IMR-90 (cell line): ENCODE data around the gene GALC. TPM values are rescaled to one million over a fixed set of nuclear protein-coding genes. Genes with fewer than 3 reads are reported as not detected.

ENCODE experiments used
- ATAC-seq: fragments of 200-7000 bp; cut with Tn5 transposase; 2 replicates; pipeline ENCODE4 v1.9.1; 2020; ENCODE audit warnings: low read depth, mild to moderate bottlenecking, moderate library complexity
- BruUV-seq: library from RNA; stranded (reverse); fragments of 400-500 nt; replicated peaks from 2 replicates; lab custom pipeline; 2021; lab: Mats Ljungman, UMichigan
- CTCF ChIA-PET: fragments of 300-600 bp; formaldehyde crosslinking; extraction: SDS; loops from one replicate; lab custom pipeline; 2021; ENCODE audit warnings: antibody characterized with exemption; lab: Yijun Ruan, JAX
- POLR2A ChIA-PET: fragments of 300-600 bp; sonication (Branson Sonifier 250); formaldehyde crosslinking; loops from one replicate; lab custom pipeline; 2022; ENCODE audit warnings: antibody characterized with exemption; ENCODE audit not compliant: unreplicated experiment; lab: Charles Lee
- DNase-seq: peaks from one replicate; pipeline ENCODE4 v3.0.0; 2013
- H2AFZ ChIP-seq: replicated peaks from 2 replicates; pipeline ENCODE3; 2013; ENCODE audit warnings: low read length, mild to moderate bottlenecking; ENCODE audit not compliant: poor library complexity
- H2AK5ac ChIP-seq: 2 replicates; pipeline ENCODE4 v1.6.1; 2013; ENCODE audit warnings: low read depth, low read length, inconsistent platforms
- H2AK9ac ChIP-seq: replicated peaks from 2 replicates; pipeline ENCODE3; 2013; ENCODE audit warnings: mild to moderate bottlenecking, low read depth, low read length, moderate library complexity; ENCODE audit not compliant: poor library complexity
- H2BK120ac ChIP-seq: 2 replicates; pipeline ENCODE4 v1.6.1; 2013; ENCODE audit warnings: low read depth, low read length, inconsistent platforms
- H2BK15ac ChIP-seq: 3 replicates; pipeline ENCODE4 v1.6.1; 2013; ENCODE audit warnings: low read depth, low read length, inconsistent platforms
- H2BK20ac ChIP-seq: 2 replicates; pipeline ENCODE4 v1.6.1; 2013; ENCODE audit warnings: low read depth, mild to moderate bottlenecking, inconsistent platforms, low read length, moderate library complexity
- H2BK5ac ChIP-seq: 2 replicates; pipeline ENCODE4 v1.6.1; 2013; ENCODE audit warnings: mild to moderate bottlenecking, low read depth, low read length, inconsistent platforms; ENCODE audit not compliant: poor library complexity, severe bottlenecking
- H3K14ac ChIP-seq: replicated peaks from 2 replicates; pipeline ENCODE4 v1.6.1; 2013; ENCODE audit warnings: low read depth, low read length, inconsistent platforms
- H3K18ac ChIP-seq: 2 replicates; pipeline ENCODE4 v1.6.1; 2013; ENCODE audit warnings: low read depth, low read length, control low read depth
- H3K23ac ChIP-seq: 2 replicates; pipeline ENCODE4 v1.6.1; 2013; ENCODE audit warnings: low read depth, low read length, inconsistent platforms
- H3K27ac ChIP-seq: 2 replicates; pipeline ENCODE4 v1.5.1; 2013; ENCODE audit warnings: mild to moderate bottlenecking, control low read depth, low read length; ENCODE audit not compliant: insufficient read depth
- H3K27me3 ChIP-seq: 2 replicates; pipeline ENCODE4 v1.6.1; 2013; ENCODE audit warnings: low read length; ENCODE audit not compliant: control insufficient read depth, insufficient read depth
- H3K36me3 ChIP-seq: 2 replicates; pipeline ENCODE4 v1.6.1; 2013; ENCODE audit warnings: low read length, mixed read lengths; ENCODE audit not compliant: control insufficient read depth, insufficient read depth
- H3K4ac ChIP-seq: 2 replicates; pipeline ENCODE4 v1.6.1; 2013; ENCODE audit warnings: low read depth, low read length, inconsistent platforms
- H3K4me1 ChIP-seq: 2 replicates; pipeline ENCODE4 v1.6.1; 2013; ENCODE audit warnings: low read length, mixed read lengths; ENCODE audit not compliant: control insufficient read depth, insufficient read depth
- H3K4me2 ChIP-seq: 2 replicates; pipeline ENCODE4 v1.6.1; 2013; ENCODE audit warnings: low read depth, mild to moderate bottlenecking, control low read depth, low read length, moderate library complexity
- H3K4me3 ChIP-seq: 2 replicates; pipeline ENCODE4 v1.5.1; 2013; ENCODE audit warnings: low read depth, mild to moderate bottlenecking, control low read depth, low read length, moderate library complexity; ENCODE audit not compliant: insufficient read depth
- H3K56ac ChIP-seq: 2 replicates; pipeline ENCODE4 v1.6.1; 2013; ENCODE audit warnings: low read length, inconsistent platforms; ENCODE audit not compliant: insufficient read depth; ENCODE audit errors: extremely low read depth
- H3K79me1 ChIP-seq, 2 experiments: 2 replicates each; pipeline ENCODE4 v1.6.1; 2013; ENCODE audit warnings: low read length in 2 of 2, inconsistent platforms in 1 of 2, low read depth in 1 of 2
- H3K9ac ChIP-seq: 2 replicates; pipeline ENCODE4 v1.6.1; 2013; ENCODE audit warnings: low read depth, low read length, control low read depth
- H3K9me1 ChIP-seq: 2 replicates; pipeline ENCODE4 v1.6.1; 2013; ENCODE audit warnings: low read length, inconsistent platforms; ENCODE audit not compliant: insufficient read depth
- H3K9me3 ChIP-seq: 2 replicates; pipeline ENCODE4 v1.6.1; 2013; ENCODE audit warnings: low read length; ENCODE audit not compliant: control insufficient read depth, insufficient read depth
- H4K20me1 ChIP-seq: 2 replicates; pipeline ENCODE4 v1.6.1; 2013; ENCODE audit warnings: low read length, inconsistent platforms; ENCODE audit not compliant: insufficient read depth
- H4K5ac ChIP-seq: 2 replicates; pipeline ENCODE4 v1.6.1; 2013; ENCODE audit warnings: mild to moderate bottlenecking, low read depth, low read length, control low read depth
- H4K8ac ChIP-seq, 2 experiments: 2 replicates each; pipeline ENCODE4 v1.6.1; 2013; ENCODE audit warnings: low read depth in 2 of 2, low read length in 2 of 2, control low read depth in 1 of 2, inconsistent platforms in 1 of 2
- H4K91ac ChIP-seq: 2 replicates; pipeline ENCODE4 v1.6.1; 2013; ENCODE audit warnings: low read depth, low read length, inconsistent platforms; ENCODE audit not compliant: insufficient read depth
- BHLHE40 ChIP-seq: fragments of 150-350 bp; IDR thresholded peaks from 2 replicates; pipeline ENCODE4 v1.6.1; 2016; ENCODE audit warnings: mild to moderate bottlenecking, low read depth, low read length
- CEBPB ChIP-seq: IDR thresholded peaks from 2 replicates; pipeline ENCODE4 v1.6.1; 2012; ENCODE audit warnings: low read depth, low read length, improper control_type of control experiment
- CHD1 ChIP-seq: IDR thresholded peaks from 2 replicates; pipeline ENCODE4 v1.6.1; 2012; ENCODE audit warnings: low read depth, low read length, improper control_type of control experiment
- CTCF ChIP-seq: conservative IDR thresholded peaks from 2 replicates; pipeline ENCODE4 v1.5.1; 2012; ENCODE audit warnings: mild to moderate bottlenecking, low read depth, low read length, improper control_type of control experiment
- ELK1 ChIP-seq: fragments of 150-350 bp; IDR thresholded peaks from 2 replicates; pipeline ENCODE4 v1.6.1; 2016; ENCODE audit warnings: low read depth, mild to moderate bottlenecking, low read length, moderate library complexity, borderline replicate concordance
- FOS ChIP-seq: fragments of 150-350 bp; IDR thresholded peaks from 2 replicates; pipeline ENCODE4 v1.6.1; 2016; ENCODE audit warnings: low read depth, low read length
- MAFK ChIP-seq: IDR thresholded peaks from 2 replicates; pipeline ENCODE4 v1.6.1; 2012; ENCODE audit warnings: low read depth, low read length, improper control_type of control experiment
- MAZ ChIP-seq: IDR thresholded peaks from 2 replicates; pipeline ENCODE4 v1.6.1; 2012; ENCODE audit warnings: low read depth, mild to moderate bottlenecking, low read length, improper control_type of control experiment, moderate library complexity, borderline replicate concordance
- MXI1 ChIP-seq: IDR thresholded peaks from 2 replicates; pipeline ENCODE4 v1.6.1; 2012; ENCODE audit warnings: low read depth, mild to moderate bottlenecking, low read length, moderate library complexity, borderline replicate concordance
- NFE2L2 ChIP-seq: fragments of 150-350 bp; IDR thresholded peaks from 2 replicates; pipeline ENCODE4 v1.6.1; 2016; ENCODE audit warnings: low read depth, mild to moderate bottlenecking, low read length
- POLR2A ChIP-seq: IDR thresholded peaks from 2 replicates; pipeline ENCODE4 v1.6.1; 2012; ENCODE audit warnings: mild to moderate bottlenecking, low read depth, low read length
- RAD21 ChIP-seq: IDR thresholded peaks from 2 replicates; pipeline ENCODE4 v1.6.1; 2012; ENCODE audit warnings: low read length, improper control_type of control experiment
- RCOR1 ChIP-seq: IDR thresholded peaks from 2 replicates; pipeline ENCODE4 v1.6.1; 2012; ENCODE audit warnings: mild to moderate bottlenecking, low read length, improper control_type of control experiment; ENCODE audit not compliant: insufficient replicate concordance
- RFX5 ChIP-seq: IDR thresholded peaks from 2 replicates; pipeline ENCODE4 v1.8.0; 2012; ENCODE audit warnings: low read depth, mild to moderate bottlenecking, low read length, moderate library complexity
- SMC3 ChIP-seq: fragments of 150-350 bp; IDR thresholded peaks from 2 replicates; pipeline ENCODE4 v1.6.1; 2016; ENCODE audit warnings: low read depth, mild to moderate bottlenecking, antibody characterized with exemption, low read length, moderate library complexity
- USF2 ChIP-seq: fragments of 150-350 bp; IDR thresholded peaks from 2 replicates; pipeline ENCODE4 v1.6.1; 2017; ENCODE audit warnings: mild to moderate bottlenecking, antibody characterized with exemption, low read length, low read depth
- WGBS, 2 experiments: methylation state at CpG; one replicate each; pipeline versions ENCODE4 v1.1.5 to v1.1.7; 2013; ENCODE audit warnings: missing lambda C conversion rate in 2 of 2; ENCODE audit not compliant: insufficient read length in 1 of 2; ENCODE audit errors: extremely low coverage in 2 of 2; 5-methylcytosine and 5-hydroxymethylcytosine counted together
- dilution Hi-C: fragments of 300-500 bp; cut with HindIII; formaldehyde crosslinking; loops from one replicate; pipeline ENCODE4 v1.14.3; 2018; ENCODE audit warnings: low sequenced_read_pairs; ENCODE audit not compliant: unreplicated experiment
- in situ Hi-C: fragments of 300-500 bp; cut with MboI; formaldehyde crosslinking; loops from 3 replicates; pipeline ENCODE4 v1.14.3; 2019; ENCODE audit warnings: low sequenced_read_pairs, inconsistent platforms, mixed read lengths
- intact Hi-C: fragments of 100-400 bp; cut with micrococcal nuclease; formaldehyde crosslinking; loops from 2 replicates; pipeline ENCODE4 v1.10.0; 2022
- polyA plus RNA-seq, 3 experiments: library from polyadenylated mRNA; depleted of rRNA; stranded (reverse); fragments of >200 nt; gene quantifications; 2 replicates each; pipeline ENCODE4 v1.2.3, GENCODE V29; 2012; ENCODE audit warnings: low replicate concordance in 1 of 3
- total RNA-seq: library from RNA; depleted of rRNA; stranded (reverse); fragments of >200 nt; gene quantifications from 2 replicates; pipeline ENCODE4 v1.2.3, GENCODE V29; 2012

Gene GALC
- total and polyA plus RNA-seq, 2 of the 4 experiments (the other 2 are of a cell fraction), result 6.3 to 7.9 TPM

DNA sequence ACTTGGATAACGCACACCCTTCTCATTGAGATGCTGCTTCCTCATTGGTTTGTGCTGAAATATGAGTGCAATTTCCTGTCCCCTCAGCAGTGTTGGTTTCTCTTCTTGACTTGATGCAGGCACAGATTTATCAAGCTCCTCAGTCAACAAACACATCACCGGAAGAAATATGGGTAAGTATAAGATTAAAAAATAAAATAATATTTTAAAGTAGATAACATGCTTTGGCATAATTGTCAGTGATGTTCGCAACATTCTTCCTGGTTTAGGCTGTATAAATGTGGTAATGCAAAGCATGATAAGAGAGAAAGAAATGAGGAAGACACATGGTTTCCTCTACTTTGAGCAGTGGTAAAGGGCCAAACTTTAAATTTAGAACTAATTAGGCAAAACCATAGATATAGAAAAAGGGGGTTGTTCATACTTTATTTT is 12.1 kb upstream of the GALC start, which contains the start of gene GPR65:
GPR65 (plus strand) TSS at position 86 of the 432 bp plus-strand sequence. CDS start 5,713 bp downstream, outside the sequence.
- no peak within 1 kb of the TSS for H2BK15ac ChIP-seq
- H4K5ac ChIP-seq, result no peak within 1 kb of the TSS
- WGBS, 2 experiments, result no CpG with 5 or more reads among the region's 3 CpGs
- ATAC-seq (peak; percentile 89), DNase-seq (no peak)
- POLR2A ChIA-PET, result no interaction called here
- no TSS peak for BruUV-seq
- no peak within 1 kb of the TSS for H4K91ac ChIP-seq
- H3K4me2 ChIP-seq, result peak within 1 kb of the TSS; percentile 41; the same call in 1 of the 2 replicates
- no peak within 1 kb of the TSS for H3K14ac ChIP-seq
- H4K20me1 ChIP-seq, result no peaks in the 10 kb centered on the region
- no peaks in the 10 kb centered on the region for H3K36me3 ChIP-seq
- H2BK120ac ChIP-seq, result no peak within 1 kb of the TSS
- no peak within 1 kb of the TSS for H3K56ac ChIP-seq
- CTCF ChIA-PET, result no interaction called here
- no peak within 1 kb of the TSS for H2BK20ac ChIP-seq
- H2AK5ac ChIP-seq, result no peak within 1 kb of the TSS
- H2AFZ ChIP-seq, result no peak within 1 kb of the TSS
- no peaks in the 10 kb centered on the region for H3K9me3 ChIP-seq
- no peak within 1 kb of the TSS for H3K23ac ChIP-seq
- TF ChIP-seq RCOR1 (no peak), MAFK (no peak), SMC3 (no peak), BHLHE40 (no peak), ELK1 (no peak), CHD1 (no peak), USF2 (no peak), MAZ (no peak), MXI1 (no peak), CTCF (no peak), NFE2L2 (no peak), RFX5 (no peak), CEBPB (no peak), FOS (no peak), RAD21 (no peak), POLR2A (no peak)
- peak within 1 kb of the TSS; percentile 58; the same call in 1 of the 2 replicates for H3K18ac ChIP-seq
- H3K4me3 ChIP-seq, result no peak within 1 kb of the TSS
- H3K9ac ChIP-seq, result no peak within 1 kb of the TSS
- H3K4ac ChIP-seq, result no peak within 1 kb of the TSS
- H2BK5ac ChIP-seq, result no peak within 1 kb of the TSS
- no peaks in the 10 kb centered on the region for H3K9me1 ChIP-seq
- H3K27ac ChIP-seq, result no peak within 1 kb of the TSS
- H4K8ac ChIP-seq, result no peak within 1 kb of the TSS
- H3K27me3 ChIP-seq, result no peaks in the 10 kb centered on the region
- in situ Hi-C loops, result no loop called here
- no peaks in the 10 kb centered on the region; the same call in 1 of the 2 replicates for H3K4me1 ChIP-seq
- no peaks in the 10 kb centered on the region for H3K79me1 ChIP-seq
- dilution Hi-C loops, result no loop called here
- no peak within 1 kb of the TSS for H2AK9ac ChIP-seq
- intact Hi-C loops, result no loop called here
